Measurements from ENCODE around the gene IGFL2.

DNA sequence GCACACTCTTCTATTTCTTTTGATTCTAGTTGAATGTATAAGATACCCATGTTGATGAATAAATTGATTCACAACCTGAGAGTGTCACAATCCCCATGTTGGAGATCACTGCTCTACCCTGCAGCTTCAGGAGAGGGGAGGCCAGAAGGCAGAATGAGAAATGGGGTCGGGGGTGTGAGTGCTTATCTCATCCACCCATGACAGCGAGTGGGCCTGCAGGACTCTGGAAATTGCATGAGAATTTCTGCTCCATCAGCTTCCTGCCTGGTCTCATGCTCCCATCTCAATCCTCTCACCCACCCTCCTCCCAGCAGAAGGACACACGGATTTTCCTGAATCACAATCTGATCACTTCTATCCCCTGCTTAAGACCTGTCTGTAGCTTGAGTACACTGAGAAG, 58.6 kb downstream of the IGFL2 start:
- no peak for TF ChIP-seq EZH2phosphoT487 (IDR thresholded peaks at IDR 0.05; ENCODE audit: unreplicated experiment)
- TF ChIP-seq, protein P1, sequence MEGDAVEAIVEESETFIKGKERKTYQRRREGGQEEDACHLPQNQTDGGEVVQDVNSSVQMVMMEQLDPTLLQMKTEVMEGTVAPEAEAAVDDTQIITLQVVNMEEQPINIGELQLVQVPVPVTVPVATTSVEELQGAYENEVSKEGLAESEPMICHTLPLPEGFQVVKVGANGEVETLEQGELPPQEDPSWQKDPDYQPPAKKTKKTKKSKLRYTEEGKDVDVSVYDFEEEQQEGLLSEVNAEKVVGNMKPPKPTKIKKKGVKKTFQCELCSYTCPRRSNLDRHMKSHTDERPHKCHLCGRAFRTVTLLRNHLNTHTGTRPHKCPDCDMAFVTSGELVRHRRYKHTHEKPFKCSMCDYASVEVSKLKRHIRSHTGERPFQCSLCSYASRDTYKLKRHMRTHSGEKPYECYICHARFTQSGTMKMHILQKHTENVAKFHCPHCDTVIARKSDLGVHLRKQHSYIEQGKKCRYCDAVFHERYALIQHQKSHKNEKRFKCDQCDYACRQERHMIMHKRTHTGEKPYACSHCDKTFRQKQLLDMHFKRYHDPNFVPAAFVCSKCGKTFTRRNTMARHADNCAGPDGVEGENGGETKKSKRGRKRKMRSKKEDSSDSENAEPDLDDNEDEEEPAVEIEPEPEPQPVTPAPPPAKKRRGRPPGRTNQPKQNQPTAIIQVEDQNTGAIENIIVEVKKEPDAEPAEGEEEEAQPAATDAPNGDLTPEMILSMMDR (conservative IDR thresholded peaks at IDR 0.05; ENCODE audit: low read depth in 2 of 2) = no peak
- TF ChIP-seq EZH2 (IDR thresholded peaks at IDR 0.05; ENCODE audit: low read depth, unreplicated experiment) = no peak
- TF ChIP-seq CREB1 (CRISPR knock-in tag; IDR thresholded peaks at IDR 0.05; ENCODE audit: low read depth) = no peak
- no peak for TF ChIP-seq POLR2AphosphoS5 (IDR thresholded peaks at IDR 0.05; ENCODE audit: low read depth)
- TF ChIP-seq NANOG (IDR thresholded peaks at IDR 0.05; ENCODE audit: borderline replicate concordance) = no peak
- TF ChIP-seq, protein P2, sequence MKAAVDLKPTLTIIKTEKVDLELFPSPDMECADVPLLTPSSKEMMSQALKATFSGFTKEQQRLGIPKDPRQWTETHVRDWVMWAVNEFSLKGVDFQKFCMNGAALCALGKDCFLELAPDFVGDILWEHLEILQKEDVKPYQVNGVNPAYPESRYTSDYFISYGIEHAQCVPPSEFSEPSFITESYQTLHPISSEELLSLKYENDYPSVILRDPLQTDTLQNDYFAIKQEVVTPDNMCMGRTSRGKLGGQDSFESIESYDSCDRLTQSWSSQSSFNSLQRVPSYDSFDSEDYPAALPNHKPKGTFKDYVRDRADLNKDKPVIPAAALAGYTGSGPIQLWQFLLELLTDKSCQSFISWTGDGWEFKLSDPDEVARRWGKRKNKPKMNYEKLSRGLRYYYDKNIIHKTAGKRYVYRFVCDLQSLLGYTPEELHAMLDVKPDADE (IDR thresholded peaks at IDR 0.05) = no peak
- no peak for TF ChIP-seq JUNB (IDR thresholded peaks at IDR 0.05; ENCODE audit: unreplicated experiment)
